ENCODE results near the gene VWCE.
"Not testable (repeated sequence)": the region's sequence is repeated elsewhere in the genome, so short reads cannot be mapped to it uniquely, and the experiment has no call there.

GRCh38 chr11:61212202-61212601 is 82.9 kb downstream of the VWCE start:
- not testable (repeated sequence) for TF ChIP-seq POLR2A, POLR2AphosphoS5, TAF1, SPI1 (IDR thresholded peaks at IDR 0.05; ENCODE audit: low read depth, low read length)
